Astrocyte (in vitro differentiated cells and primary cell): ENCODE data around the gene ABHD17B.

Source experiments
- CTCF ChIP-seq: IDR thresholded peaks from 2 replicates; pipeline ENCODE4 v1.5.1; 2011; ENCODE audit warnings: low read depth, mild to moderate bottlenecking, inconsistent platforms, low read length, moderate library complexity; ENCODE audit not compliant: insufficient read depth
- EZH2 ChIP-seq: IDR thresholded peaks from 2 replicates; pipeline ENCODE4 v1.6.1; 2012; ENCODE audit warnings: mild to moderate bottlenecking, low read length, inconsistent platforms; ENCODE audit not compliant: insufficient read depth

GRCh38 chr9:71911061-71911907, at the start of gene ABHD17B, which contains the start of gene C9orf85:
- TF ChIP-seq CTCF, result no peak
- TF ChIP-seq EZH2, result no peak
